Right renal cortex interstitium (tissue), 3 donors: ENCODE measurements around the gene ZDHHC19. TPM values are rescaled to one million over a fixed set of nuclear protein-coding genes. Genes with fewer than 3 reads are reported as not detected.
"Not testable (repeated sequence)": the region's sequence is repeated elsewhere in the genome, so short reads cannot be mapped to it uniquely, and the experiment has no call there.

Experiments used
- DNase-seq, 3 donors: peaks; one replicate each; pipeline ENCODE4 v3.0.0-alpha.2; 2013; ENCODE audit warnings: low read depth in 3 of 3, low spot score in 2 of 3
- polyA plus RNA-seq, 3 donors: library from polyadenylated mRNA; unstranded; fragments of 120-200 nt; gene quantifications; one replicate each; pipeline ENCODE4 v1.2.1, GENCODE V29; 2013; ENCODE audit not compliant: insufficient read length in 3 of 3

Gene ZDHHC19, protein sequence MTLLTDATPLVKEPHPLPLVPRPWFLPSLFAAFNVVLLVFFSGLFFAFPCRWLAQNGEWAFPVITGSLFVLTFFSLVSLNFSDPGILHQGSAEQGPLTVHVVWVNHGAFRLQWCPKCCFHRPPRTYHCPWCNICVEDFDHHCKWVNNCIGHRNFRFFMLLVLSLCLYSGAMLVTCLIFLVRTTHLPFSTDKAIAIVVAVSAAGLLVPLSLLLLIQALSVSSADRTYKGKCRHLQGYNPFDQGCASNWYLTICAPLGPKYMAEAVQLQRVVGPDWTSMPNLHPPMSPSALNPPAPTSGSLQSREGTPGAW
- under 1 TPM in 1 of 3 donors, not detected in 2; 0.38 TPM for polyA plus RNA-seq

- no peak for DNase-seq
These were observed at the start of gene ZDHHC19 for GRCh38 chr3:196210673-196211556. Gene ZDHHC19, minus strand, starts transcription at chr3:196211400. Its CDS starts 85 bp downstream, at chr3:196211315.

DNA sequence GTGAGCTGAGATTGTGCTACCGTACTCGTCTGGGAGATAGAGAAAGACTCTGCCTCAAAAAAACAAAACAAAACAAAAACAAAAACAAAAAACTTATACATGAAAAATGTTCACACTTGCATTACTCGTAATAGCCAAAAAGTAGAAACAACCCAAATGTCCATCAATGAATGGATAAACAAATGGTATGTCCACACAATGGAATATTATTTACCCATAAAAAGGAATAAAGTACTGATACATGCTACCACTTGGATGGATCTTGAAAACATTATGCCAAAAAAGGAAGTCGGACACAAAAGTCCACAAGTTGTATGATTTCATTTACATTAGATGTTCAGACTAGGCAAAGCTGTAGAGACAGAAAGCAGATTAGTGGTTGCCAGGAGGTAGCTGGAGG, 49.6 kb upstream of the ZDHHC19 start:
- no peak for DNase-seq

DNA sequence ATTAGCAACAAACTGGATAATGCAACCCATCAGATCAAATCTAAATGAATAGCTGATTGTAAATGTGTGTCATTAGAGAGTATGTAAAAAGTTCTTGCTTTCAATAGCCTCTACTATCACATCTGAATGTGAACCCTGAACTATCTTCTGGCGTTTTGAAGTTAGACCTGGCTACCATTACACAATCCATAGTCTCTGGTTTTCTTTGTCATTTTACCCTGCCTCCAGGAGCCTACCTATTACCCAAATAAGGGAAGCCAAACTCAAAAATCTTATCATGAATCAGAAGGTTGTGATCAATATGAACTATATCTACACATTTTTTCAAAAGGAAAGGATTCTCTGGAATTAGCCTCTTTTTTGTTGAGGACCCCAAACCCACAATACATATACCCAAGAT, 44.6 kb upstream of the ZDHHC19 start:
- DNase-seq: no peak

DNA sequence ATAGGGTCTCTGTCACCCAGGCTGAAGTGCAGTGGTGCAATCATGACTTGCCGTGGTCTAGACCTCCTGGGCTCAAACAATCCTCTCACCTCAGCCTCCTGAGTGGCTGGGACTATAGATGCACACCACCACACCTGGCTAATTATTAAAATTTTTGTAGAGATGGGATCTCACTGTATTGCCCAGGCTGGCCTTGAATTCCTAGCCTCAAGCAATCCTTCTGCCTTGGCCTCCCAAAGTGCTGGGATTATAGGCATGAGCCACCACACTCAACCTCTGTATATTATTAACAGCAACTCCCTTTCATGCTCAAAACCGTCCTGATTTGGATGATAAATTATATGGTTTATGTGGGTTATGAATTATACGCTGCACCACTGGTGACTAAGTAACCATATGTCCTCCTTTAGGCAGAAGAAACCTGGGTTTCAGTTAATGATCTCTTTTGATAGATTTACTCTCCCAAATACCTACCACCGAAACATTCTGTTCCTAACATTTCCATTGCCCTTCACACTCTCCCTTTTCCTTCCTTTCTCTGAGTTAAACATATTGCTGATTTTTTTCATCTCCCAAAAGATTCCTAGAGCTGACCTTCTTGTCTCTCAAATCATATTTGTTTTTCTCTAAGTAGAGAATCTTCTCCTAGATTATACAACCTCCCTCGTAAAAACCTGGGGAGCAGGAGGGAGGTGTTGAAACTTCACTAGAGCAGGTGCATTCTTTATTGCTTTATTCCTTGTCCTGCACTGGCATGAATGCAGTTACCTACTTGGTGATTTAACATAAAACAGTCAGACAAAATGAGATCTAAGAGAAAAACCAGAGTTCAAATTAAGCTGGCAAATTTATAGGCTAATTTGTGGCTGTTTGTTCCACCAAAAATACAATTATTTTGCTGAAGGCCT, 43.4 kb upstream of the ZDHHC19 start:
- DNase-seq: no peak

DNA sequence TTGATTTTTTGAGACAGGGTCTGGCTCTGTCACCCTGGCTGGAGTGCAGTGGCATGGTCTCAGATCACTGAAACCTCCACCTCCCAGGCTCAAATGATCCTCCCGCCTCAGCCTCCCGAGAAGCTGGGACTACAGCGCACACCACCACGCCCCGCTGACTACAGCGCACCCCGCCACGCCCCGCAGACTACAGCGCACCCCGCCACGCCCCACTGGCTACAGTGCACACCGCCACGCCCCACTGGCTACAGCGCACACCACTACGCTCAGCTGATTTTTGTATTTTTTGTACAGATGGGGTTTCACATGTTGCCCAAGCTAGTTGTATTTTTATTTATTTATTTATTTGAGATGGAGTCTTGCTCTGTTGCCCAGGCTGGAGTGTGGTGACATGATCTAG, 40.7 kb upstream of the ZDHHC19 start:
- no peak for DNase-seq

- DNase-seq: no peak
These were observed 35.6 kb upstream of the ZDHHC19 start for GRCh38 chr3:196246612-196247308.

DNA sequence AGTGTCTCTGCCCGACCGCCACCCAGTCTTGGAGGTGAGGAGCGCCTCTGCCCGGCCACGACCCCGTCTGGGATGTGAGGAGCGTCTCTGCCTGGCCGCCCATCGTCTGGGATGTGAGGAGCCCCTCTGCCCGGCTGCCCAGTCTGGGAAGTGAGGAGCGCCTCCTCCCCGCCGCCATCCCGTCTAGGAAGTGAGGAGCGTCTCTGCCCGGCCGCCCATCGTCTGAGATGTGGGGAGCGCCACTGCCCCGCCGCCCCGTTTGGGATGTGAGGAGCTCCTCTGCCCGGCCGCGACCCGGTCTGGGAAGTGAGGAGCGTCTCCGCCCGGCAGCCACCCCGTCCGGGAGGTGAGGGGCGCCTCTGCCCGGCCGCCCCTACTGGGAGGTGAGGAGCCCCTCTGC, 33.0 kb upstream of the ZDHHC19 start:
- not testable (repeated sequence) for DNase-seq

- no peak for DNase-seq
These were observed 30.5 kb upstream of the ZDHHC19 start for GRCh38 chr3:196241704-196242103.

DNA sequence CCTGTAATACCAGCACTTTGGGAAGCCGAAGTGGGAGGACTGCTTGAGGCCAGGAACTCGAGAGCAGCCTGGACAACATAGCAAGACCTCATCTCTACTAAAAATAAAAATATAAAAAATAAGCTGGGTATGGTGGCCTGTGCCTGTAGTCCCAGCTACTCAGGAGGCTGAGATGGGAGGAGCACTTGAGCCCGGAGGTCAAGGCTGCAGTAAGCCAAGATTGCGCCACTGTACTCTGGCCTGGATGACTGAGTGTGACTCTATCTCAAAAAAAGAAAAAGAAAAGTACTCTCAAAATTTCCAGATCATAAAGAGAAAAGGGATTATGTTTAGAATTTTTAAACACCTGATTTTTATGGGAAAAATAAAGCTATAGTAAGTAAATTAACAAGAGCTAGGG, 29.2 kb upstream of the ZDHHC19 start:
- no peak for DNase-seq

GRCh38 chr3:196238612-196239560, 27.7 kb upstream of the ZDHHC19 start:
- no peak for DNase-seq

DNA sequence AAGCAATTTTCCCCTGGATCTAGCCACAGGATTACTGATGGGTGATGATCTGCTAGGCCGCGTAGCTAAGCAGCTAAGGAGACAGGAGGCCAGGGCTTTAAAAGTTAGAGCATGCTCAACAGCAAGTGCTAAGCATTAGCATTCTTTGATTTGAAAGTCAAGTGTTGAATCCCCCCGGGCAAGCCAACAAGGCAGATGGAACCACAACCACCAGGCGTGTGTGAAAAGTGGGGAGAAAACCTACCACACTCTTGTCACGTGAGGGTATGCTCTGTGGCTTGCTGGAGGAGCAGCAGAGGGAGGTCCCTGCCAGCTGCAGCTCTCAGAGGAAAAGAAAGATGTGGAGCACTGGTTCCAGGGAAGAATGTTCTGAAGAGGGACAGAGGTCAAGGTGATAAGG, 26.0 kb upstream of the ZDHHC19 start:
- no peak for DNase-seq

- no peak for DNase-seq
These were observed 25.0 kb upstream of the ZDHHC19 start for GRCh38 chr3:196236223-196236622.

GRCh38 chr3:196235452-196236122, 24.4 kb upstream of the ZDHHC19 start:
- DNase-seq: no peak

- no peak for DNase-seq
These were observed 21.7 kb upstream of the ZDHHC19 start for GRCh38 chr3:196232882-196233251.

DNA sequence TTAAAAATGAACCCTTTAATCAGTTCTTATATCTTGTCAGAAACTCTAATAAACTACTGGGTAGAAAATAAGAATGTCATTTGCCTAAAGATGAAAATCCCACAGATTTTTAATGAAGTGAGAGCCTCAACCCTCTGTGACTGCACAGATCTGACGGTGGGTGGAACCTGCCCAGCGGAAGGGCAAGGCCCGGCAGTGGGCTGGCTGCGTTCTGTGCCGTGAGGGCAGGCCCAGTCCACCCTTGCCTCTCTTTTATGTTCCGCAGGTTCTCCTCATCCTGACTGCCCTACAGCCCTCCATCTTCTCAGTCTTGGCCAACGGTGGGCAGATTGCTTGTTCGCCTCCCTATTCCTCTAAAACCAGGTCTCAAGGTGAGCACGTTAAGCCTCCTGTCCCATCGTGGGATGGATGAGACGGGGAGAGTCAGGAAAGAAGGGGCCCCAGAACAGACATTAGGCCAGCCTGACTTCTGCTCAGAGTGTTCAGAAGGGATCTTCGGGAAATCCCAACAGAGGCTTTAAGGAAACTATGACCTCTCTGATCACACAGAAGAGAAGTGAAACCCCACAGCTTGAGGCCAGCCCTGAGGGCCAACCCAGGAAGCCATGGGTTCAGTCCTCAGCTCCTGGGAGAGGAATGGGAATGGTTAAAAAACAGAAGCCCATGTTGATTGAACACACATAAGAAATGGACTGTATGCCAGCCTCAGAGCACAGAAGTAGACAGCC, 21.1 kb upstream of the ZDHHC19 start:
- no peak for DNase-seq

DNA sequence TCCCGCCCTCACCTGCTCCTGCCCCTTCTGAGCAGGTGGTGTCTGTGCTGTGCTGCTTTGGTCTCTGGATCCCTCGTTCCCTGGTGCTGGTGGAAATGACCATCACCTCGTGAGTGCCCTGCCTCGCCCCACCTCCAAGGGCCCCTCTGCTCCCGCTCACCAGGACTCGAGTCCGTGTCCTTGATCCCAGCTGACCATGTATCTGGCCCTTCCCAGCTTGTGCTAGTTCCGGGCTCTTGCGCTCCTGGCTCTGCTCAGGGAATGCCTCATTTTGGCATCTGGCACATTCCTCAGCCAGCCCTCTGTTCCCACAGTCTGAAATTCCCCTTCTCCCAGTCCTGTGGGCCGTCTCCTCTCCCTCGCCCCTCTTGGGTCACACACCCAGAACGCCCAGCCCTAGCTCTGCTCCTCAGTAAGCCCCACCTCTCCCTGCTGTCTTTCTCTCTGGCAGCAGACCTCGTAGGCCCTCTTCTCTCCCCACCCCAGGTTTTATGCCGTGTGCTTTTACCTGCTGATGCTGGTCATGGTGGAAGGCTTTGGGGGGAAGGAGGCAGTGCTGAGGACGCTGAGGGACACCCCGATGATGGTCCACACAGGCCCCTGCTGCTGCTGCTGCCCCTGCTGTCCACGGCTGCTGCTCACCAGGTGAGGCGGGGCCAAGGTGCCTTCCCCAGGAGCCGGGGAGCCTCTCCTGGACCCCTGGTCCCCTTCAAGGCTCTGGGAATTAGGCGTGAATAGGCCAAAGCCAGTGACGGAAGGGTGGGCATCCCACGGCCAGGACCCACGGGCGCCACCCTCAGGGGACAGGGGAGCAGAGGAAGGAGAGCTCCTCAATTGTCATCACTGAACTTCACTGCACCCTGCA, 16.7 kb upstream of the ZDHHC19 start:
- no peak for DNase-seq

- DNase-seq: no peak
These were observed 15.9 kb upstream of the ZDHHC19 start for GRCh38 chr3:196227121-196227561.
